Mucosa of descending colon (tissue), 3 donors: ENCODE data around the gene UPK1B. TPM values are rescaled to one million over a fixed set of nuclear protein-coding genes. Genes with fewer than 3 reads are reported as not detected.
A peak's percentile ranks its signal among the peaks of the same experiment; 100 is the strongest.

Experiments
- ATAC-seq: fragments of 200-7000 bp; cut with Tn5 transposase; one replicate; pipeline ENCODE4 v1.9.1; 2020; ENCODE audit warnings: mild to moderate bottlenecking, moderate library complexity
- DNase-seq, 3 donors: peaks; one replicate each; pipeline ENCODE4 v3.0.0-alpha.2; 2020
- H3K36me3 ChIP-seq: fragments of 200-600 bp; one replicate; pipeline ENCODE4 v1.8.0; 2021; ENCODE audit warnings: low read depth, mild to moderate bottlenecking
- H3K4me1 ChIP-seq: fragments of 200-600 bp; one replicate; pipeline ENCODE4 v1.8.0; 2021; ENCODE audit warnings: low read depth, mild to moderate bottlenecking
- H3K4me3 ChIP-seq: fragments of 200-600 bp; one replicate; pipeline ENCODE4 v1.8.0; 2021; ENCODE audit warnings: mild to moderate bottlenecking
- H3K9me3 ChIP-seq: fragments of 200-600 bp; one replicate; pipeline ENCODE4 v1.8.0; 2021; ENCODE audit warnings: mild to moderate bottlenecking
- intact Hi-C, 2 donors: fragments of 100-400 bp; cut with DNase I in 1 of 2; cut with micrococcal nuclease in 1 of 2; formaldehyde crosslinking; loops; one replicate each; pipeline versions ENCODE4 v1.11.0 to v1.11.1; 2022; cut with DNase I, micrococcal nuclease
- total RNA-seq, 3 donors: library from RNA; stranded (reverse); fragmentation: NEBNext Ultra II Directional in 2 of 3; extraction: Animal tissue kit (Norgen Biotek cat#: 25700) in 2 of 3; gene quantifications; one replicate each; pipeline versions ENCODE4 v1.2.1 to v1.2.4, GENCODE V29; 2021 to 2023
- TF ChIP-seq, protein P1 (sequence below): fragments of 200-600 bp; IDR thresholded peaks from one replicate; pipeline ENCODE4 v1.8.0; 2022; ENCODE audit warnings: antibody characterized with exemption, mild to moderate bottlenecking
- donor health status: DM: no; HTN: no; CAD: no; lungs with moderate emphysema.
- donor health status: DM: no; HTN: no; CAD: no.
- donor health status: DM: no; HTN: yes; CAD: no.

Gene UPK1B
- total RNA-seq, 3 donors from 2014 or later, result not detected

- Histone ChIP-seq H3K9me3 (no peaks in the 10 kb centered on the region), H3K36me3 (no peaks in the 10 kb centered on the region), H3K4me3 (no peak overlapping the region), H3K4me1 (peaks cover under 1% of the 10 kb centered on the region)
- intact Hi-C loops, result no loop called here
- TF ChIP-seq, protein P1, sequence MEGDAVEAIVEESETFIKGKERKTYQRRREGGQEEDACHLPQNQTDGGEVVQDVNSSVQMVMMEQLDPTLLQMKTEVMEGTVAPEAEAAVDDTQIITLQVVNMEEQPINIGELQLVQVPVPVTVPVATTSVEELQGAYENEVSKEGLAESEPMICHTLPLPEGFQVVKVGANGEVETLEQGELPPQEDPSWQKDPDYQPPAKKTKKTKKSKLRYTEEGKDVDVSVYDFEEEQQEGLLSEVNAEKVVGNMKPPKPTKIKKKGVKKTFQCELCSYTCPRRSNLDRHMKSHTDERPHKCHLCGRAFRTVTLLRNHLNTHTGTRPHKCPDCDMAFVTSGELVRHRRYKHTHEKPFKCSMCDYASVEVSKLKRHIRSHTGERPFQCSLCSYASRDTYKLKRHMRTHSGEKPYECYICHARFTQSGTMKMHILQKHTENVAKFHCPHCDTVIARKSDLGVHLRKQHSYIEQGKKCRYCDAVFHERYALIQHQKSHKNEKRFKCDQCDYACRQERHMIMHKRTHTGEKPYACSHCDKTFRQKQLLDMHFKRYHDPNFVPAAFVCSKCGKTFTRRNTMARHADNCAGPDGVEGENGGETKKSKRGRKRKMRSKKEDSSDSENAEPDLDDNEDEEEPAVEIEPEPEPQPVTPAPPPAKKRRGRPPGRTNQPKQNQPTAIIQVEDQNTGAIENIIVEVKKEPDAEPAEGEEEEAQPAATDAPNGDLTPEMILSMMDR, result no peak
- no peak for ATAC-seq
- DNase-seq, result no peak
Measured at GRCh38 chr3:119170821-119171220, 2.6 kb upstream of the UPK1B start.

- intact Hi-C loops, result no loop called here
- TF ChIP-seq, protein P1, result no peak
- ATAC-seq, result peak; percentile 88
- no peaks in the 10 kb centered on the region for H3K36me3 ChIP-seq
- no peaks in the 10 kb centered on the region for H3K9me3 ChIP-seq
- peak; percentile 51 to 58 (median 53) for DNase-seq
- H3K4me3 ChIP-seq, result no peak overlapping the region
- H3K4me1 ChIP-seq, result peaks cover 2% of the 10 kb centered on the region
Measured at GRCh38 chr3:119175872-119176756, 2.7 kb downstream of the UPK1B start.

DNA sequence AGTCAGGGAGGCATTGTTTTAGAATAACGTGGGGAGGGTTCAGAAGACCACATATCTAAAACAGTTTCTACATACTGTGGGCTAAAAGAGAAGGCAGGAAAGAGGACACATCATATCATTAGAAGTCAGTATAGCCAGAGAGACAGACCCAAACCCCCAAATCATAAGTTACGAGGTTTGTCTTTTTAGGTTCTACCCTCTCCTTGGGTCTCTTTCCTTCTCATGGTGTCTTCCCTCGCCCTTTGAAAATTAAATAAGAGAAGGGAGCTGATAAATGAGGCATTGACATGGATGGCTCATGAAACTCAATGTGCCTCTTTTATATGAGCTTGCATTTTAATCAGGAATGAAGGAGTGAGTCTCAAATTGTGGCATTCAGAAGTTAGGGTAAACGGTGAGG is 3.4 kb downstream of the UPK1B start:
- no peaks in the 10 kb centered on the region for H3K36me3 ChIP-seq
- H3K4me3 ChIP-seq, result no peak overlapping the region
- DNase-seq (no peak), ATAC-seq (no peak)
- TF ChIP-seq, protein P1, result no peak
- no peaks in the 10 kb centered on the region for H3K9me3 ChIP-seq
- H3K4me1 ChIP-seq, result peaks cover 2% of the 10 kb centered on the region
- intact Hi-C loops, result no loop called here

DNA sequence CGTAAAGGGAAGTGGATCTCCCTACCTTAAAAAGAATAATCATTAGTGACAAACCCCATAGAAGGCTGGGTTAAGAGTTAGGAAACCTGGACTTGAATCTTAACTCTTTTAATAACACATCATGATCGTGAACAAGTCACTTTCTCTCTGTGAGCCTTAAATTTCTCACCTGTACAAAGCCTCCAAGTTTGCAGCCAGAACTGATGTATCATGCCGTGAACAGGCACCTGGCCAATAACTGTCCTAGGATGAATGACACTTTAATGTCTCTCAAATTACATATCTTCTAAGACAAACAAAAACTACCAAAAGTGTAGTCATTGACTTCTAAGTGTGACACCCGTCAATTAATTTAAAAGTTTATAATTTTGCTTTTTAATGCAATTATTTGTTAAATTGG is 3.9 kb downstream of the UPK1B start:
- Histone ChIP-seq H3K9me3 (no peaks in the 10 kb centered on the region), H3K4me3 (no peak overlapping the region), H3K36me3 (no peaks in the 10 kb centered on the region), H3K4me1 (peaks cover 2% of the 10 kb centered on the region)
- intact Hi-C loops, result no loop called here
- ATAC-seq, result no peak
- DNase-seq, result no peak
- TF ChIP-seq, protein P1, result no peak

DNA sequence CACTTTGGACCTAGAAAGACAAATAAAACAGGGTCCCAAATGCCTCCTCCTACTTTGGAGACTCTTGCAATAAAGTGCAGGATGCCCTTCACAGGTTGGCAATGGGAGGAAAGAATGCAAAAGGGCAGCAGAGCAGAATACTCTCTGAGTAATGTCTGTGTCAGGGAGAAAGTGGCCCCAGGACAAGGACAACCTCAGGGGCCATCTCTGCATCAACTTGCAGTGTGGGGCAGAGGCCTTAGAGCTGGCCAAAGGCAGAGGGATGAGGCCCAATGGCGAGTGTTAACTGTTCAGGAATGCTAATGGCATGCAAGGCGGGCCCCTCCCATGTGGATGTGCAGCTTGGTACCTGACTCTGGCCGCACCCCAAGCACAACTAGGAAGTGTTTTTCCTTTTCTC is 8.4 kb downstream of the UPK1B start:
- Histone ChIP-seq H3K9me3 (no peaks in the 10 kb centered on the region), H3K4me1 (no peaks in the 10 kb centered on the region), H3K36me3 (no peaks in the 10 kb centered on the region), H3K4me3 (no peak overlapping the region)
- intact Hi-C loops, result no loop called here
- TF ChIP-seq, protein P1, result no peak
- peak; percentile 38 for ATAC-seq
- no peak for DNase-seq
